SU-DHL-6 (cell line): ENCODE results near the gene NIFK.

ENCODE experiments used
- EZH2phosphoT487 ChIP-seq: fragments of 200-600 bp; sonication (generic), shearing (Covaris generic); conservative IDR thresholded peaks from 2 replicates; pipeline ENCODE4 v1.6.1; 2018; ENCODE audit warnings: mild to moderate bottlenecking, antibody characterized with exemption, low read length, moderate library complexity, mixed read lengths
- TF ChIP-seq, protein P1 (sequence below): fragments of 200-600 bp; sonication (generic); IDR thresholded peaks from one replicate; pipeline ENCODE4 v1.5.1; 2017; ENCODE audit warnings: antibody characterized with exemption, mild to moderate bottlenecking, low read length, moderate library complexity; ENCODE audit not compliant: insufficient read depth, poor library complexity, severe bottlenecking

DNA sequence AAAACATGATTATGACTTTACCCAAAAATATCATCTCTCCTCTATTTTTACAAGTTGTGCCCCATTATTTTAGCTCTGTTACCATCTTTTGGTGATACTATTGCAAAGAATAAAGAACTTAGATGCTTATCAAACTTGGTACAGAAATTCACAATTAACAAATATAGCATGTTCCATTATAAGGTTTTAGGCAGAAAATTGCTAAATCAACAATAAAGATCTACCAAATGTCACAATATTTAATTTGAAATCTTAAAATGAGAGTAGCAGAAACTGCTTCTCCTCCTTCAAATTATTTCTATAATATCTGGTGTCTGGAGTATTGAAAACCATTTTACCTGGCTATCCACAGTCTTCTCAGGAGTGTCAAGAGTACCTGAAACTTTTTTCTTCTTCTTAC, 8.7 kb downstream of the NIFK start:
- TF ChIP-seq, protein P1, sequence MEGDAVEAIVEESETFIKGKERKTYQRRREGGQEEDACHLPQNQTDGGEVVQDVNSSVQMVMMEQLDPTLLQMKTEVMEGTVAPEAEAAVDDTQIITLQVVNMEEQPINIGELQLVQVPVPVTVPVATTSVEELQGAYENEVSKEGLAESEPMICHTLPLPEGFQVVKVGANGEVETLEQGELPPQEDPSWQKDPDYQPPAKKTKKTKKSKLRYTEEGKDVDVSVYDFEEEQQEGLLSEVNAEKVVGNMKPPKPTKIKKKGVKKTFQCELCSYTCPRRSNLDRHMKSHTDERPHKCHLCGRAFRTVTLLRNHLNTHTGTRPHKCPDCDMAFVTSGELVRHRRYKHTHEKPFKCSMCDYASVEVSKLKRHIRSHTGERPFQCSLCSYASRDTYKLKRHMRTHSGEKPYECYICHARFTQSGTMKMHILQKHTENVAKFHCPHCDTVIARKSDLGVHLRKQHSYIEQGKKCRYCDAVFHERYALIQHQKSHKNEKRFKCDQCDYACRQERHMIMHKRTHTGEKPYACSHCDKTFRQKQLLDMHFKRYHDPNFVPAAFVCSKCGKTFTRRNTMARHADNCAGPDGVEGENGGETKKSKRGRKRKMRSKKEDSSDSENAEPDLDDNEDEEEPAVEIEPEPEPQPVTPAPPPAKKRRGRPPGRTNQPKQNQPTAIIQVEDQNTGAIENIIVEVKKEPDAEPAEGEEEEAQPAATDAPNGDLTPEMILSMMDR = no peak
- TF ChIP-seq EZH2phosphoT487 = no peak
